ENCODE measurements around the gene MAD1L1.

The MAD1L1 gene

DNA sequence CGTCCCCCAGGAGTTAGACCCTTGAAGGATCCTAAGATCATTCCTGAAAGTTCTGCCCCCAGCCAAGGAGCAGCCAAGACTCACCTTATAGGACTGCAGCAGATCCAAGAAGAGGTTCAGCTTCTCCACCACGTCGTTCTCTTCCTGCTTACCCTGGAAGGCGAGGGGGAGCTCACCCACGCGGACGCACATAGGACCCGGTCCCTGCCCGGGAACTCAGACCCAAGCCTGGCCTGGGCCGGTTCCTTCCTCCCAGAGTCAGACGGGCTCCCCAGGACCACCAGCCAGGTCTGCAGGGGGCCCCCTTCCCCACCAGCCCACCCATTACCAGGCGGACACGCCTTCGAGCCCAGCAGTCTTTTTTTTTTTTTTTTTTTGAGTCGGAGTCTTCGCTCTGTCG lies 24.9 kb upstream of the MAD1L1 start:
- DNase-seq = no peak

DNA sequence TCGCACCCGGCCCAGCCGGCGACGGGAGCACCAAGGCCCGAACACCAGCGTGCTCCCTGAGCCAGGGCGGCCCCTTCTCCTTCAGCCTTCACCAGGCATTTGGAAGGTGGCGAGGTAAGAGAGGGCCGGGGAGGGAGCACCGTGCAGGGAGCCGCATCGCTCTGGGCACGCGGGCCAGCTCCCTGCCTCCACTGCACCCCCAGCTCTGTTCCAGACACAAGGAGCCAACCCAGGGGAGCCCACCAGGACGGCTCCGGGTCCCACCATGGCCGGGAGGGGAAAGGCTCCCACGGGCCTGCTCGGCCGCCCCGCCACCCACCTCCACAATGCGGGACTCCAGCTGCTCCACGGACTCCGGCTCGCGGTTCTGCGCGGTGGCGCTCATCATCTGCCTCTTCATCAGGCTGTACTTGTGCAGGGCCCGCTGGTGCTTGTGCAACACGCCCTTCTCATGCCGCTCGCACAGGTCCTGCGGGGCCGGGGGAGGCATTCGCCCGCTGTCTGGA lies 24.4 kb upstream of the MAD1L1 start:
- DNase-seq = no peak

DNA sequence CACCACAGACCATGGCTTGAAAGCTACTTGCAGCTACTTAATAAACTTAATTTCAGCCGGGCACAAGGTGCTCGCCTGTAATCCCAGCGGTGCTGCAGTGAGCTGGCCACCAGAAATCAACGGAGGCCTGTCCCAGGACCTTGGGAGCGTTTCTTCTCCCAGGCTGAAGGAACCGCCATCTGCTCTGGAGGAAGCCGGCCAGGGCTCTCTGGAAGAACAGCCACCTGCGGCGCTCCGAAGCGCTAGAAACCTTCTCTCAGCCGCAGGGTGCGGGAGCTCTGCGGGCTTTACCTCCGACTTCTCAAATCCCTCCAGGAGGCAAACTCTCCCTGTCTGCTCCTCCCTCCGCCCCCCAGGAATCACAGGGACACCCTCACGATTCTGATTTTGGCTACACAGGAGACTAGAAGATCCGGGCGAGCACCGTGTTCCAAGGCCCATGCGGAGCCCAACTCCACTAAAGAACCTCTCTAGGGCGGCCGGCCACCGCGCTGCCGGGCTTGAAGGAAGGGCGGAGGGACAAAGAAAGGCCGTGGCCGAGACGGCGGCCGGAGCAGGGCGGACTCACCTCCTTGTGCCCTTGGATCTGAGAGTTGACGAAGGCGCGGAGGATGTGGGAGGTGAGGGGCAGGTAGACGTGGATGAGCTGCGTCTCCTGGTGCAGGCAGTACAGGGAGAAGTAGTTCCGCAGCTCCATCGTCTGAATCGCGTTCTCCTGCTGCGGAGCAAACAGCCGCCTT lies 23.7 kb upstream of the MAD1L1 start:
- no peak for DNase-seq

DNA sequence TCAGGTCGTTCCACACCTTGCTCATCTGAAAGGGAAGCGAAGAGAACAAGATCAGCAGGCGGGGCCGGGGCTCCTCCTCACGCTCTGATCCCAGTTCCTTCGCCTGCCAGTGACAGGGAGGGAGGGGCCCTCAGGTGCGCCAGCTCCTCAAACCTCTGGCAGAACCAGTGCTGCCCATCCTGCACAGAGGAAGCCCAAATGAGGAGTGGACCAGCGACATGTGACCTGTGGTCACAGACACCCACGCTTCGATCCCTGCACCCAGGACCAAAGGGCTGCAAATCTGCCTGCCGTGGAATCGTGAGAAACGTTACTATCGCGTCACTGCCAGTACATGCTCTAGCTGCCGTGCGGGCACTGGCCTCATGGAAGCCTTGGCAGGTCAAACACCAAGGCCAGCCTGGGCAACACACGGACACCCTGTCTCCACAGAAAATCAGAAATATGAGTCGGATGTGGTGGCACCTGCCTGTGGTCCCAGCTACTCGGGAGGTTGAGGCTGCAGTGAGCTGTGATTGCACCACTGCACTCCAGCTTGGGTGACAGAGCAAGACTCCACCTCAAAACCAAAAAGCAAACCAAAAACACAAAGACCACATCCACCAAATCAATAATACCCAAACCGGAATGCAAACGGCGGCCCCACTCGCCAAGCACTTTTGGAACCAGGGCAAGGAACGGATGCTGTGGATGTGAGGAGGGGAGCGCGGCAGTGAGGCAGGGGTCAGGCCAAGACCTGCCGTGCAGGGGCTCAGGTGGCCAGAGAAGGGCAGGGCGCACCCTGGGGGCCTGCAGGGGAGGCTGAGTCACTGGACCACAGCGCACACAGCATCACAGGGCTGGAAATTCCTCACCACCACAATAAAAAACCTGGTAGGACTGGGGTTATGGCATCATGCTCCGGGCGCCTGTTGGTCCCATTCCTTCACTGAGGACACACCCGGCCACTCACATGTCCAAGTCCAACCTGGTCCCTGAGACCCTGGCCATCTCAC lies 22.7 kb upstream of the MAD1L1 start:
- no peak for DNase-seq

DNA sequence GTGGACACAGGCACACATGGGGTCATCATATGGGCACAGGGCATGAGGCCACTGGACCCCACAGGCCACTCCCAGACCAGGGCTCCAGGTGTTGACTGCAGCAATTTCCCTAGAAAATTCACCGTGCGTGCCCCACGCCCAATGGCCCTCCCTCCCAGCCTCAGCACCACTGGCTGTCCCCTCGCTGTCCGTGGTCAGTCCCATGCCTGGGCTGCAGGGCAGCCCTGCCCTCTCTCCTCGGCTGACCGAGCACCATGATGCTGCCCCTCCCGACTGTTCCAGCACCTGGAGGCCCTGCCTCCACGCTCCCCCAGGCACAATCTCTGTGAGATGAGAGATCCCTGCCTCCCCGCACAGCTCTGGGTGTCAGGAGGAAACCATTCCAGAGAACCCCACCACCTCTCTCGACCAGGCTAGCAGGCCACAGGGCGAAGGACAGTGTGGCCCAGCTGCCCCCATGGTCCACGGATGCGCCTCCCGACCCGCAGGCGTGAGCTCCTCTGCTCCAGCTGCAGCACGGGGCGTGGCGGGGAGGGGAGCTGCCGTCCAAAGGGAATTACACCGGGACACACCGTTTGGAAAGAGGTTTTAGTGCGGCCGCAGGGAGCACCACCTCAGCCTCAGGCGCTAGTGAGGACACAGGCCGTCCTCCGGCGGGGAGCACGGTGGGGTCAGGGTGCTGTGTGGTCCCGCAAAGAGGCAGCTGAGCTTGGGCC lies 21.8 kb upstream of the MAD1L1 start:
- no peak for DNase-seq

DNA sequence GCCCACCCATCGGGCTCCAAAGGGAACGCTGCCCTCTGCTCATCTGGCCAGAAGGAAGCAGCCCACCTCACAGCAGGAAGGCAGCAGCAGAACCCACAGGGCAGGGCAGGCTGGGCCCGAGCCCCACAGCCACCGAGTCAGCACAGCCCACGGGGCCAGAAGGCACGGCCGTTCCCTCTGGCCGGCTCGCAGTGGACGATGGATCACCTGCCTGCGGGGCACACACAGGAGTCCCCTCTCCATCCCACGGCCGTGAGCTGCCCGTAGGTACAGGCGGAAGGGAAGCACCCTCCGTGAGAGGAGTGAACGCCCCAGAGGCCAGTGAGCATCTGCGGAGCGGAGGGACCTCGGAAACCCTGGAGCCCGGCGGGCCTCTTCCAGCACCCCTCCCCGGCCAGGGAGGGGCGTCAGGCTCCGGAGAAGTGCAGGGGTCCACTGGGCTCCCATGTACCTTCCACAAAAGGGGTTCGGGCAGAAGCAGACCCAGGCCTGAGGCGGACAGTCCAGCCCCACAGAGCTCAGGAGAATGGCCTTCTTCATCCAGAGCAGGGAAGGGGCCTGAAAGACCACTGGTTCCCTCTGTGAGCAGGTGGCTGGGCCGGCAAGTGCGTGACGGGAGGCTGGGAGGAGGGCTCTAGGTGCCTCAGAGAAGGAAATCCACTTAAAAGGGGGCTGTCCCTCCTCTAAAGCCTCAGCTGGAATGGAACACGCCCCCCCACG lies 20.9 kb upstream of the MAD1L1 start:
- DNase-seq = no peak

DNA sequence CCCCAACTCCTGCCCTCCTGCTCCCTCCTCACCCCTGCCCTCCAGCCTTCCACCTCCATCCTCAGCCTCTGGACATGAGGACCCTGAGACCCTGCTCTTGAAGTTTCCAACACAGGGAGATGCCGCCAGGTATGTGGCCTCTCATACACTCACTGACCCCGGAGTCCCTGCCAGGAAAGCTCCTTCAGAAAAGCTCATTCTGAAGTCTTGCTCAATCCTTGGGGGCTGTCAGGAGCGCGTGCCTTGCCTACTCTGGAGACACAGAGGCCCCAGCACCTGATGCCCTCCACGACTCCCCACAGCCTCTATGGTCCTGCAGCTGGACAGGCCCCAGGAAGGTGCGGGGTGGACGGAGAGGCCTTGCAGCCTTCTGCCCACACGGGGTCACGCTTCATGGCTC lies 20.3 kb upstream of the MAD1L1 start:
- no peak for DNase-seq

DNA sequence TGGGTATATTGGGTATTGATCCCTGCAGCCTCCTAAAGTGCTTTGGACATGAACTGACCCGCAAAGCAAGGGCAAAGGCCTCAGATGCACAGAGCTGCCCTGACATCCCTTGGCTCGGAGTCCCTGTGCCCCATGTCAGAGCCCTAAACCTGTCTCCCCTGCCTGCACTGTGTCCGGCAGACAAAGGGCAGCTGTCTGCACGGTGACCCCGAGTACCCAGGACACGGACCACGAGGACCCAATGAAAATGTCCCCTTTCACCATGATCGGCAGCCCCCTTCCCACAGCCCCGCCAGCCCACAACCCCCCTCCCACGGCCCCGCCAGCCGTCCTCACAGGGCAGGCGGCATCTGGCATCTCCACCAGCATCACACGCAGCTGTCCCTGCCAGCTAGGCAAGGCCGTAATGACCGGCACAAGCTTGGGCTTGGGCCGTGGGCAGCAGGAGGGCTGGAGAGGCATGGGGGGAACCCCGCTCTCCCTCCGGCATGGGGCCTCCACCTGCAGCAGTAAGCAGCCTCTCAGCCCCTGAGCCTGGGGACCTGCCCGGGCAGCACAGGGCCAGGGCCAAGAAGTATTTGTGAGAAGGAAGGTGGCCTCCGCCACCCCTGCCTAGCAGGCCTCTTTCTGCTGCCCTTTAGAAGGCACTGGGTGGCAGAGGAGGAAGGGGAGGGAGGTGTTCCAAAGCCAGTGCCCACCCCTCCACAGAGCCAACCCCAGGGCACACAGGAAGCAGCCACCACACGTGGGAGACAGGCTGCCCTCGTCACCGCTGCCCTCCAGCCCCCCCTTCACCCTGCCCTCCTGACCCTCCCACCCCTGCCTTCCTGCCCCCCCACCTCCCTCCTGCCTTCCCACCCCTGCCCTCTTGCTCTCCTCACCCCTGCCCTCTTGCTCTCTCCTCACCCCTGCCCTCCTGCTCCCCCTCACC lies 19.4 kb upstream of the MAD1L1 start:
- DNase-seq = no peak

DNA sequence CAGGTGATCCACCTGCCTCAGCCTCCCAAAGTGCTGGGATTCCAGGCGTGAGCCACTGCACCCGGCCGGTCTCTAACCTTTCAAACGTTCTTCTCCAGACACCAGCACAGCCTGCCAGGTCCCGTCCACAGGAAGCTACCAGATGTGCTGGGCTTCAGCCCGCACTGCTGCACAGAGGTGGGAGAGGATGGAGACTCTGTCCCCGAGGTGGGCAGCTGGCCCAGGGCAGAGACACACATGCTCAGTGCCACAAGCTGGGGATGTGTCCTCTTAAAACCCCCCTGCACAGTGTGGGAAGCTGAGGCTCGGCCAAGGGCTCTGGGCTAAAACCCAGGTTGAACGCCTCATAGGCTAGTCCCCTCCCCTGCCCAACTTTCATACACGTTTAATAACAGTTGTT lies 18.6 kb upstream of the MAD1L1 start:
- no peak for DNase-seq

DNA sequence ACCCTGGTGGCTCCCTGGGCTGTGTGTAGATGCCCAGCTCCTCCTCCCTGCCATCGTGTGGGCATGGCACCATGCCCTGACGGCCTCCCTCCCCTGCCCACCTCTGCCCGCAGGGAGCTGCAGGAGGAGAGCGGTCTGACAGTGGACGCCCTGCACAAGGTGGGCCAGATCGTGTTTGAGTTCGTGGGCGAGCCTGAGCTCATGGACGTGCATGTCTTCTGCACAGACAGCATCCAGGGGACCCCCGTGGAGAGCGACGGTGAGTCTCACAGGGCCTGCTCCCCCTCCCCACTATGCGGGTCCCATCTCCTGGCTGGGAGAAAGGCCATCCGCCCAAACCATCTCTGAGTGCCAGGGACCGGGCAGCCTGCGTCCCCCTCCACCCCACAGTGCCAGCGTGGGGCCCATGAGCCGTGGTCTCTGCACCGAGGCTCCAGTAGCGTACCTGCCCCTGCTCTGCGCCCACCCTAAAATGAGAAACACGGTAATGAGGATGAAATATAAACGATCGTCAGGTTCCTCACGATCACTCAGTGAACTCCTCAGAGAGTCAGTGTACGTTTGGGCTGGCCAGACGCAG lies 17.1 kb upstream of the MAD1L1 start:
- DNase-seq = no peak

DNA sequence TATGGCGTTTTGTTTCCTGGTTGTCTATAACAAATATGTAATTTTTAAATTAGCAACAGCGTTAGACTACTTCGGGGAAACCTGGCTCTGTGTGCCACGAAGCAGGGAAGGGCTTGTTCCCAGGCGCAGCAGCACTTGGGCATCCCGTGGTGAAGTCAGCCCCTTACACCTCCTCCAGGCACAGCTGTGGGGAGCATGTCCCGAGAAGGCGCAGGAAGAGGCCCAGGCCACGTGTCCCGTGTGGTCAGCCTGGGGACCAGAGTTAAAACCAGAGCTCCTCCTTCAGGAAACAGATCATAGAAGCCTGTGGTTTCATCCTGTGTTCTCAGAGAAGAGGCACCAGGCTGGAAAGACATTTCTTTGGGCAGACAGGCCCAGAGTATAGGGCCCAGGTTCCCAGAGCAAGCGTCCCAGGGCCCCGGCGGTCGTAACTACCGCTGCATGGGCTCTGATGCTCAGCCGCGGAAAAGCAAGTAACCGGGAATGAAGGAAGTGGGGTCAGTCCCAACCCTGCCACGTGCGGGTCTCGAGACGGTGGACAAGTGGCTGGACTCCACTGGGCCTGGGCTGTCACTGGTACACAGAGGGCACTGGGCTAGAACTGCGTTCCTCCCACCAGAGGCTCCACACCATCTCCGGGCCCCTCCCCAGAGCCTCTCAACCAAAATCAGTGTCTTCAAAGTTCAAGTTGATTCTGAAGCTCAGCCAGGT lies 16.4 kb upstream of the MAD1L1 start:
- peak; percentile 13 for DNase-seq

DNA sequence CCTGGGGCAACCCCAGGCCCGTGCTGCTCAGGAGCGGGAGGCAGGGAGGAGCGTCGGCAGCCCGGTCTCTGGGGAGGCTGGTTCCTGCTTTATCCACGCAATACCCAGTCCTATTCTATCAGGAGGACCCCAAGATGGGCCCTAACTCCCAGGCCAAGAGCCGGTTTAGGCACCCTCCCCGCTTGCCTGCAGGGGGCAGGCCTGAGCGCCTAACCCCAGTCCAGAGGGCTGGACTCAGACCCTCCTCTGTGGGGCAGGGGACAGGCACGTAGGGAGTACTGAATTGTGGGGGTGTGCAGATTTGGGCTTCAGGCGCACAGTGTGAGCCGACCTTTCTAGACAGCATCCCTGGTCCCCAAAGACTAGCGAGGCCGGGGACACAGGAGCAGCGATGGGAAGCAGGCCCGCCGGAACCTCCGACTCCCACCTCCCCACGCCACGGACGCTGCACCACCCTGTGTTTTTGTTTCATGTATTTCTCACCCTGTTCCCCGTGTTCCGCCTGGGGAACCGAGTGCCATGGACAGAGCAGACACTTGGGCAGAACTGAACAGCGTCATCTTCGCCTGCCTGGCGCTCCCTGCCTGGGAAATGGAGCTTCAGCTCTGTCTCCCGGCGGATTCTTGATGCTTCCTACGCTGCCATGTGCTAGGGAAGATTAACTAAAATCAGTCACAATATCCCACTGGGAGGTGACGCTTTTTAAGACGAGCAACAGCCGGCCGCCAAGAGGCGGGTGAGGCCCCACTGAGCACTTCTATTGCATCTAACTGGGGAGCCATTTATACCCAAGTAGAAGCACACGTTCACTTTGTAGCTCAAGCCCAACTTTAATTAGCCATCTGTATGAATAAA lies 14.6 kb upstream of the MAD1L1 start:
- DNase-seq = no peak

DNA sequence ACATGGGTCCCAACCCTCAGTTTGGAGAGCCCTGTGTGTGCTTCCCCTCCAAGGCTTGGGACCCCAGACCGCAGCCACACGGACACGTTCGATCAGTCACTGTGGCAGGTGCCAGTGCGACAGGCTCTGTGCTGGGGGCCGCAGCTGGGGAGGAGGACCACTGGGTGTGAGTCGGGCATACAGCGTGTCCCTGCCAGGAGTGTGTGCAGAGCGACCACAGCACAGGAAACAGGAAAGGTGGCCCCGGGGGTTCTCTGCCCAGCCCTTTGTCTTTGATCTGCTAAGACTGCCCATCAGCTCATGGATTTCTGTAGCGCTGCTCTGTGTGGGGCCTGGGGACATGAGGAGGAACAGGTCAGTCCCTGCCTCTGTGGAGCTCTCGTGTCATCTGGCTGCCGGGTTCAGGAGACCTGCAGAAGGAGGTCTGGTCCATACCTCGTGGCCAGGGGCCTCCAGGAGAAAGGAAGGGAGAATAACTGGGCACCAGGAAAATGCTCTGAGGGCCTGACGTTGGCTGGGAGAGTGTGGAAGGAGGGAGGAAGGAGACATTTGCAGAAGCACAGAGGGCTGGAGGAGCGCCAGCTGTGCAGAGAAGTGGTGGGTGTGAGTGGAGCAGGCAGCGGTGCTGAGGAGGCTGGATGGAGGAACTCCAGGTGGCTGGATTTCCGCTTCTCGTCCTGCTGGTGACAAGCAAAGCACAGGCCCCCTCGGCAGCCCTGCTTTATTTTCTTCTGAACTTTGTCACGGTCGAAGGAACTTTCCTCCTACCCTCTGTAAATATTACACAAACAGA lies 13.3 kb upstream of the MAD1L1 start:
- DNase-seq = no peak

DNA sequence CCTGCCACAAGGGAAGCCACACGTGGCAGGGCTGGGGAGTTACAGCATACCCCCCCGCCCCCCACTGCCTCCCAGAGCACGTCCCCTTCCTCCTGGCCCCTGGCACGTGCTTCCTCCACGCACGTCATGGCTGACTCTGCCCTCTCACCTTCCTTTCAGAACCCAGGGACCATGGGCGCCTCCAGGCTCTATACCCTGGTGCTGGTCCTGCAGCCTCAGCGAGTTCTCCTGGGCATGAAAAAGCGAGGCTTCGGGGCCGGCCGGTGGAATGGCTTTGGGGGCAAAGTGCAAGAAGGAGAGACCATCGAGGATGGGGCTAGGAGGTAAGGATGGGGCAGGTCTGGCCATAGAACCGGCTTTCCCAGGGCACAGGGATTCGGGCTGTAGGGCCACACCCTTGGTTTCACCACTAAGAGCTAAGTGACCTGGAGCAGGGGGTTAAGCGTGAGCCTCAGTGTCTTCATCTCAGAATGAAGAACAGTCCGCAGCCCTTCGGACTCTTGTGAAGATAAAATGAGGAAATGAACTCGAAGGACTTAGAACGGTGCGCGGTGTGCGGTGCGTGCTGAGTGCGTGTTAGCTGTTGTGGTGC lies 11.8 kb upstream of the MAD1L1 start:
- no peak for DNase-seq

DNA sequence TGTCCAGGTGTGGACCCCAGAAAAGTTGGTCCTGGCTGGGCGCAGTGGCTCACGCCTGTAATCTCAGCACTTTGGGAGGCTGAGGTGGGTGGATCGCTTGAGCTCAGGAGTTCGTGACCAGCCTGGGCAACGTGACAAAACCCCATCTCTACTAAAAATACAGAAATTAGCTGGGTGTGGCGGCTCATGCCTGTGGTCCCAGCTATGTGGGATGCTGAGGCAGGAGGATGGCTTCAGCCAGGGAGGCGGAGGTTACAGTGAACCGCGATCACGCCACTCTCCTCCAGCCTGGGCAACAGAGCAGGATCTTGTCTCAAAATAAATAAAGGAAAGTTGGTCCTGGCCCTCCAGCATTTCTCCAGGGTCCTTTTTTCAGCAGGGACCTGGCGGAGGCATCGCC lies 10.7 kb upstream of the MAD1L1 start:
- no peak for DNase-seq

DNA sequence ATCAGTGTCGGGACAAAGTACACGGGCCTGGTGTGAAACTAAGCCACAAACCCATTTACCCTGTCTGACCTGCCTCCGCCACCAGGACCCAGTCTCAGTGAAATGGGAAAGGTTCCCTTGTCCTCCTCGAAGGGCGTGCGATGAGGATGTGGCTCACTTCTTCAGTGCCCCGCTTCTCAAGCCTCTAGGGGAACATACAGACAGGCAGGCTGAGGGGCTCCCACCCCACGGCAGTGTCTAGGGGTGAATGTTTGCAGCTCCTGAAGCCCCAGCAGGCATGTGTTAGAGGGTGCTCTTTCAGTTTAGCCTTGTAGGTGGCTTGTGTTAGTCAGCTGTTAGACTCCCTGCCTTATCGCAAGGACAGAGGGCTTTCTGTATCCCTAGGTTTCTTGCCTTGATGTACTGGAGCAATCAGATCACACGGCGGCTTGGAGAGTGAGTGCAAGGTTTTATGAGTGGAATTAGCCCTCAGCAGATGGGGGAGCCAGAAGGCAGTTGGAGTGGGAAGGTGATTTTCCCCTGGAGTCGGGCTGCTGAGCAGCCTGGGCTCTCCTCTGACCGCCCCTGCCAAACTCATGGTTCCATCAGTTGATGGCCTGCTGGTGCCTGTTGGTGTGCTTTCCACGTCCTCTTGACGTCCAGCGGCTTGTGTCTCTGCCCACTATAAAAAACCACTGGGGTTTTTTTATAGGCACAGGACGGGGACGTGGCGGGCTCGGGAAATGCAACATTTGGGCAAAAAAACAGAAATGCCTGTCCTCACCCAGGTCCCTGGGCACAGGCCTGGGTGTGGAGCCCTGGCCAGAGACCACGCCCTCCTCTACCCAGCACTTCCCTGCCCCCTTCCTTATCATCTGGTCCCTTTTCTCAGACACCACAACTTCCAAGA lies 10.0 kb upstream of the MAD1L1 start:
- no peak for DNase-seq

Data from SIG-M5 (cell line).